Glomerular visceral epithelial cell (primary cell): ENCODE measurements around the gene SH3RF3.

ENCODE experiments used
- DNase-seq: peaks from one replicate; pipeline ENCODE4 v3.0.0-alpha.2; 2016; ENCODE audit errors: extremely low spot score

Gene SH3RF3

DNA sequence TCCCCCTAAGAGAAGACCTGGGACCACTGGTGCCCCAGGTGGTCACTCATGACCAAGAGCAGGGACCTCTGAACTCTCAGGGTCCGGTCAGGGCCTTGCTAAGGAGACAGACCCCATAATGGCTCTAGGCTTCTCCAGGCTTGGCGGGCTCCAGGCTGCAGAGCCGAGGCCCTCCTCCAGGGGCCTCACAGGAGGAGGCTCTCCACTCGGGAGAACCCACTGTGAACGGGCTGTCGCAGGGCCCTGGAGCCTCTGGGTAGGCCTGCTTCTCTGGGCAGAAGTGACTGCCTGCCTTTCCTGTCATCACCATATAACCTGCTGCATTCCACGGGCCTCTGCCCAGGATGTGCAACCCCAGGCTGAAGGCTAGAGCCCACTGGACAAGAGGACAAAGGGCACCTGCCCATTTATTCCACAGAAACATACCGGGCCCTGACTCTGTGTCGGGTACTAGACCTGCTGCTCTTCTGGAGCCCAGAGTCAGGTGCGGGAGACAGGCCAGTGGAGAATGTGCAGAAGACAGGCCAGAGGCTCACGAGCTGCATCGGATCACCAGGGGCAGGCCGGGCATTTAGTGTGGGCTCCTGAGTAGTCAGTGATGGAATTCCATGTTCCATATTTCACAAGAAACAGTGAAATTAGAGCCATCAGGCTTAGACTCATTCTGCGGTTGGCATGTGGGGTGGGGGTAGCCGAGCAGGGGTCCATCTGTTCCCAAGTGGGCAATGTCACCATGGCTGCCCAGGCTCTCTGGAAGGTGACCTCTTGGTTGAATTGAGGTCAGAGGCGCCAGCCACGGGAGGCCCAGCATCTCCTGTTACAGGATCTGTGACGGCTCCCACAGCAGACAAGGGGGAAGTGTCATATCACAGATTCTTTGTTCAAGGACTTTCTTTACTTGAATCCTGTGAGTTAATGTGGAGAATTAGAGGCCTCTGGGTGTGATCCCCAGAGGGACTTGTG is 220.8 kb downstream of the SH3RF3 start:
- no peak for DNase-seq

DNA sequence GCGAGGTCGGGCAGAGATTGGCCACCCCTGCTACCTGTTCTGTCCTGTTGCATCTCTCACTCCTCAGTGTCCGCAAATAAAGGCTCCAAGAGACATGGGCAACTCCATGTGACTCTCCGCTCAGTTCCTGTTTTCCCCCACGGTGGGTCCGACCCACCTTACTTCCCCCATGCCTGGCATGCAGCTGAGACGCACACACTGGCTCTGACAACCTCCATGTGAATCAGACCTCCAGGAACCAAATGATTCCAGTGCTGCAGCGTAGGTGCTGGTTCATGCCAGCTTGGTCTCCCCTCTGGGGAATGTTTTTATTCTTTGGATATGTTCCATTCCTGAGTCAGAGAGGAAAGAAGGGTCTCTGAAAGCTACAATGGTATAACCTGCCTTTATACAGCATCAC is 221.5 kb downstream of the SH3RF3 start:
- DNase-seq, result no peak

DNA sequence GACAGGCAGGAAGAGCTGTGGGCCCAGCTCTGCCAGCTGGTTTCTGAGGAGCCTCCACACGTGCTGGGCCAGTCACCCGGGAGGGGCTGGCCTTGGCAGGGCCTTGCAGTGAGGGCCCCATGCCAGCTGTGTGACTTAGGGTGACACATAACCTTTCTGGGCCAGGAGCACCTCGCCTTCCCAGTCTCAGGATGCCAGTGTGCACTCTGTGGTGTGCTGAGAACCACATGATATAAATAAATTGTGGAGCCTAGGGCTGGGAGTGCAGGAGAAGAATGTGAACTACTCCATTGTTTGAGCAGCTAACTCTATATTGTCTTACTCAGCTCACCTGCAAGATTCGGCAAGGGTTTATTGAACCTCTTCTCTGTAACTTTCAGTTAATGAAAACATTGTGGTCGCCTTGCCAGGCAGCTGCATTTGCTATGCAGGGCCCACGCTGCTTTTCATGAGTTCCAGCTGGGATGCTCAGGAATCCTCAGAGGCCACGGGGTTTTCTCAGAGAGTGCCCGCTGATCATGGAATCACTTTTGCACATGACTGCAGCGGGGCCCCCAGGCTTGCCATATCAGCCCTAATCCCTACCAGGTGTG is 222.3 kb downstream of the SH3RF3 start:
- peak; percentile 84 for DNase-seq

DNA sequence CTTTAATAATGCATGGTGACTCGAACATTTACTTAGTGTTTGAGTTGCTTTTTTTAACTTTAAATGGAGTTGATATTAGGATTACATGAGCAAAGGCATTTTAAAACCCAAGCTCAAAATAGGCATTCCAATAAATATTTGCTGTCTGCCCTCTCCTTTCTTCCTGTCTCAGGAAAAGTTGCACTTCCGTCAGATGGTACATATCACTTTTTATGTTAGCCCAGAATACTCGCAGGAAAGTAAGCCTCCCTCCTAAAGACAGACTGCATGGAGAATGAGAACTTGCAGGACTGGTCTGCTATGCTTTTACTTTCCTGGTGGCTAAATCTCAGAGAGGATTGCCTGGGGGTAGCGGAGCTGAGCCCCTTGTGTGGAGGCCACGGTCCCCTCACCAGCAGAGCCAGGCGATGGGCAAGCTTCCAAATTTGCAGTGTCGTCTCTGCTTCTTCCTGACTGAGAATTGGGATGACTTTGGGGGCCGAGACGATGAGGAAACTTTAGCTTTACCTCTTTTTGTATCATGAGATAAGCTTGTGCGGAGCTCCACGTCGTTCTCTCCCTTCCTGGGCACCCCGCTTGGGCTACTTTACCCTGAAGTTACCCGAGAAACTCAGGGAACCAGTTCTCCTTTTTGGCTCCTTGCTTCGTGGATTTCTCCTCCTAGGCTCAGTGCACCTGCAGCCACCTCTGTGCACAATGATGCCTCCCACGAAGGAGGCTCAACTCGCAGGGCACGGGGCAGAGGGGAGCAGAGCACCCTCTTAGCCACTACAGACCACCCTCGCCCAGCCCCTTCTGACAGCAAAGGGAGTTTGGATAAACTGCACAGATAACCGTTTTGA is 223.3 kb downstream of the SH3RF3 start:
- no peak for DNase-seq

DNA sequence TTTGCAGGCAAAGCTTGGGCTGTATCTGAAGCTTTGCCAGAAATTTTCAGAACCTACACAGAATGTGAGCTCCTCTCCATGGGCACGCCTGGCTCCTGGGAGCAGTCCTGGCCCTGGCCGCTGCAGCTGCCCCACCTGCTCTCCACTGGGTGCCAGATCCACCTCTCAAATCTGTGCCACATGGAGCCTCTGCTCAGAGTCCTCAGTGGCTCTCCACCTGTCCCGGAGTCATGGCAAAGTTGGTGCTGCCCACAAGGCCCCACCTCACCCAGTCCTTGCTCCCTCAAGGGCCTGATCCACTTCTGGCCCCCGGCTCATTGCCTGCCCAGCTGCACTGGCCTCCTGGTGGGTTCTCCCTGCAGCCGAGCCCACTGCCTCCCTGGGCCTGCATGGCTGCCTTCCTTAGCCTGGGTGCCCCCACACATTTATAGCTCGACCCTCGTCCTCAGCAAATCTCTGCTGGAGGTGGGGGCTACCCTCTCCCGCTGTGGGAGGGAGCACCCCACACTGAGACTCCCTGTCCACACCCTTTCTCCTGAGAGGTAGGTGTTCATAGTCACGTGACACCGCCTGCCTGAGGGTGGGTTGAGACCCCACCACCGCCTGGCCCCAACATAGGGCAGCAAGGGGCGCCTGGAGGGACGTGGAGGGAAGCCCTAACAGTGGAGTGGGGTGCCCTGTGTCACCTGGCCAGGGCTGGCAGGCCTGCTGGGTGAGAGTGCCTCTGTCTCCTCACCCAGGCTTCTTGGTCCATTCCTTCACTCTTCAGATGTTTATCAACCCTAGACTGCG is 224.1 kb downstream of the SH3RF3 start:
- no peak for DNase-seq

DNA sequence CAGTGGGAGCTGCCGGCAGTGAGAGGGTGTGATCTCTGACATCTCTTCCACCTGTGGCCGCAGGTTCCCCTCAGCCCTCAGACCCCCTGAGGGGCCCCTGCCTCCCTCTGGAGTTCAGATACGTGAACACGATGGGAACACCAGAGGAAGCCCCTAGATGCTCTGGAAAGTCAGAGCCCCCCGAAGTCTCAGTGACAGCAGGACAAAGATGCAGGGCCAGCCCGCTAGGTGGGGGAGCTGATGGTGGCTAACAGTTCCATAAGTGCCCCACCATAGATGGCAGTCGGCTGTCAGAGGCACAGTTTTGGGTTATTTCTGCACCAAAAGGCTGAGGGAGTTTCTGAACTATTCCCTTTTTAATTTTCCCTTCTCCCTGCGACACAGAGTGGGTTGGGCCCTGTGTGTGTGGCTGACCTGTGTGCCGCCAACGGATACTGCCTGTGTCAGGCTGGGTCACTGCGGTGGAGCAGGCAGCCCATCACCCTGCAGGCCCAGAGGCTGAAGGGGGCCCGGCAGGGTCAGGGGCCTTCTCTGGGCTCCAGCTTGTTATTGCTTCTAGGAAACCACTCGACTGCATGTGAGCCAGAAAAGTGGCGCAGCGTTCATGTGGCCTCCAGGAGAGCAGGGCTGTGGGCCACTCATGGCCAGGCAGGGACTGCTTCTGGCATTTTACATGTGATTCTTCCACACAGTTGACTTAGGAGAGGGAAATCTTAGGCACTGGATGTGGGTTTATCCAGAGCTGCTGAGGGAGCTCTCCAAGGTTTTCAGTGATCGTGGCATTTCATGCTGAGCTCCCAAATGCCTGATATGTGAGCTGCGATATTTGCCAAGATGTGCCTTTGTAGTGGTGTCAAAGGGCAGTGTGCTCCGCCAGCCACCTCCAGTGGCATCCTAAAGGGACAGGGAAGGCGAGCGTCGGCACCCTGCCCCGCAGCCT is 225.1 kb downstream of the SH3RF3 start:
- DNase-seq, result no peak

DNA sequence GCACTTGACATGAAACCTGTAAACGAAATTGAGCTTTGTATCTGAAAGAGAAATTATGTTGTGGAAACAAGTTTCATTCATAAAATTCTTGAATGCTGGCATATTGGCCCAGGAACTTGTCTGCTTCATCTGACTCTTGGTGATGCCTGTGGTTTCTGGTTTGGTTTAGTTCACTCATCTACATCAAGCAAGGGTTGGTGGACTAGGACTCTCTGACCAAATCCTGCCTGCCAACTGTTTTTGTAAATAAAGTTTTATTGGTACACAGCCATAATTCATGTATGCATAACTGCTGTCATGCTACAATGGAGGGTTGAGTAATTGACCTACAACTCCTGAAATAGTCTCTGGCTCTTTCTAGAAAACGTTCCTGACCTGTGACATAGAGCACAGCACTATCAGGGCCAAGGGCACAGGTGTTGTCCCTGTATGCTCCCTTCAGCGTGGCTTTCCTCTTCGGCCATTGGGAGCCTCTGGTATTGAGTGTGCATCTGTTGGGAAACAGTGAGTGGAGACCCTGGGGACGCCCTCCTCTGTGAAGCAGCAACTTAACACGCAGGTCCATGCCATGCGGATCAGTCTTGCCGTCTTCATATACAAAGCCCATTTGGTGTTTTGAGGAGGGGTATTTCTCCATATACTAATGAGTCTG is 226.3 kb downstream of the SH3RF3 start:
- no peak for DNase-seq

DNA sequence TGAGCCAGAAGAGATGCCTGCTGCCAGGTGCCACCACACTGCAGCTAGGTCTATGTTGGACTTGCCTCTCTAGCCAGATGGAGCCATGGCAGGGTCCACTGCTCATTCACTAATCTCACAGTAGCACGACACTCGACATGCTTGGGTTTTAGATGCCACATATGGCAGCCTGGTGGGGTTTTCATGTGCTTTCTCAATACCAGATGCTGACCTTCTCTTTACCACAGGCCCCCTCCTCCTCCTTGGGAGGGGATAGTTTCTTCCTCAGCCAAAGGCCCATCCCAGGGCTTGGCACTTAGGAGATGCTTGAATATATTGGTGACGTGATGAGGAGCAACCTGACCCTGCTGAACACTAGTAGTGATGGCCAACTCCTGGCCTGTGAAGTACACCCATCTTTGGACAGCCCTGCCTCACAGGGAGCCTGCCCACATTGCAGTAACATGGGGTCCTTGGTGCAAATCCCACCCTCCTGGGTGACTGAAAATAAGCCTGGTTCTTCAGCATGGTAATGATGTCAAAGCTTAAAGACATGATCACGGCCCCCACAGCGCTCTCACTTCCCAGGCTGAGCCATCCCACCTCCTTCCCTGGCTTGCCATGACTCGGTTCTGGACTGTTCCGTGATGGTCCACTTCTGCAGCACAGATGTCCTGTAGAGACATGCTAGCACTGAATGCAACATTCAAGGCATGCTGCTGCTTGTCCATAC is 227.5 kb downstream of the SH3RF3 start:
- no peak for DNase-seq

DNA sequence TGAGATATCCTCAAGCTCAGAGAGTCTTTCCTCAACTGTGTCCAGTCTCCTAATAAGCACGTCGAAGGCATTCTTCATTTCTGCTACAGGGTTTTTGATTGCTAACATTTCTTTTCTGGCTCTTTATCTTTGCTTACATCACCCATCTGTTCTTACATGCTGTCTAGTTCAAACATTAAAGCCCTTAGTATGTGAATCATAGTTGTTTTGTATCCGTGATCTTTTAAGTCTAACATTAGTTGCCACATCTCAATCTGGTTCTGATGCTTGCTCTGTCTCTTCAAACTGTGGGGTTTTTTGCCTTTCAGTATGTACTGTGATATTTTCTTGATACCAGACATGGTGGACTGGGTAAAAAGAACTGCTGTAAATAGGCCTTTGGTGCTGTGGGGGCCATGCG is 235.2 kb downstream of the SH3RF3 start:
- DNase-seq, result no peak

DNA sequence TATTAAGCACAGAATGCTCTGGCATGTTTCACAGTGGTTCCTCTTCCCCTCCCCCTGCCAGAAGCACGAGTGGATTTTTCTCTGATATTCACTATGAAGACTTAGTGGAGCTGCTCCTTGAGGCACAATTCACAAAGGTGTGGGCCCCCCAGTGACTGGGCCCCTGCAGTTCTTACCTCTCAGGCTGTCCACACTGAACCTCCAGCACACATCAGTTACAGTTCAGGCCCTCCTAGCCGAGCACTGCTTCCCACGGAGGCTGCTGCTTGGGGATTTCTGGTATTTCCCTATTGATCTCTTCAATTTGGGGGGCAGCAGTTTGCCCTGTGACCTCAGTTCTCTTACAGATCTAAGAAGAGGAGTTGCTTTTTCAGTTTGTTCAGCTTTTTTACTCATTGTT is 236.1 kb downstream of the SH3RF3 start:
- DNase-seq, result no peak

DNA sequence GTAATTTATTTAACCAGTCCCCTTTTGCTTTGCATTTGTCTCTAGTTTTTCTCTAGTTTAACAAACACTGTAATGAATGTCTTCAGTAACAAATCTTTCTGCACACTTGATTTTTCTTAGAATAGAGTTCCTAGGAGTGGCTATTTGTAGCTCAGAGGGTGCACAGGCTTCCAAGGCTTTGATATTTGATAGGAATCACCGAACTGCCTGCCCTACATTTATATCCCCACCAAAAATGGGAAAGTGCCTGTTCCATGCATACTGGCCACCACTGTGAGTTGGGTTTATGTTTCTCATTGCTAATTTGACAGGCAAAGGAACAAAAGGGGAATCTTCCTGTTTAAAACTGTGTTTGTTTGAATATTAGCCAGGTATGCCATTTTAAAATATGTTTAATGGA is 238.7 kb downstream of the SH3RF3 start:
- no peak for DNase-seq

DNA sequence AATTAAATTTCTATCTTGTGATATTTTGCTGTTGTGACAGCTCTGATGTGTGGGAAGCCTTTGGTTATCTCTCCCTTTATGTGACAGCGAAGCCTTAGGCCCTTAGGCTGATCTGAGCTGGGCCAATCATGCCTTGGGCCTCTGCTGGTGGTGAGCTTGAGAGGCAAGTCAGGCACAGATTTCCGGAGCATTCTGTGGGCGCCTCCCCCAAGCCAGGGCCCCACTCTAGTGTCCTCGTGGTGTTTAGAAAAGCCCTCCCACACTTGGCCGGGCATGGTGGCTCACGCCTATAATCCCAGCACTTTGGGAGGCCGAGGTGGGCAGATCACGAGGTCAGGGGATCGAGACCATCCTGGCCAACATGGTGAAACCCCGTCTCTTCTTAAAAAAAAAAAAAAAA is 239.8 kb downstream of the SH3RF3 start:
- no peak for DNase-seq

DNA sequence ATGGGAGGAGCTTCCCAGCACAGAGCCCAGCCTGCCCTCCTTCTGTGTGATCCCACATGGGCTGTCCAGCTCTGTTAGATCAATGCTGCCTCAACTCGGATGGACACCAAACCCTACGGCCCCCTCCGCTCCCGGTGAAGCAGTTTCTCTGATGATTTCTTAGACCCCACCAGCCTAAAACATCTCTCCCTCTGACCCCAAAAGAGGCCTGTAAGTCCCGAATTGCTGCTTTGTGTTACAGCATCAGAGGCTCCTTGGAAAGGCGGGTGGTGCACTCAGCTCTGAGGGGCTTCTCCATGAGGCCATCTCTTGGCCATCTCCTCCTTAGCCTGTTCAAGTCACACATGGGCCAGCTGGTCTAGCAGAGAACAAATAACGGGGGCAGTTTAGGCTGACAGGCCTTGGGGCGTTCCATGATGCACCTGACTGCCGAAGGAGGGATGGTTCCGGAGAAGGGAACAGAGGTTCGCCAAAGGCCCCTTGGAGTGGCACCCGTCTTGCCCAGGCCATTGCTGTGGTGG is 240.7 kb downstream of the SH3RF3 start:
- DNase-seq, result no peak

DNA sequence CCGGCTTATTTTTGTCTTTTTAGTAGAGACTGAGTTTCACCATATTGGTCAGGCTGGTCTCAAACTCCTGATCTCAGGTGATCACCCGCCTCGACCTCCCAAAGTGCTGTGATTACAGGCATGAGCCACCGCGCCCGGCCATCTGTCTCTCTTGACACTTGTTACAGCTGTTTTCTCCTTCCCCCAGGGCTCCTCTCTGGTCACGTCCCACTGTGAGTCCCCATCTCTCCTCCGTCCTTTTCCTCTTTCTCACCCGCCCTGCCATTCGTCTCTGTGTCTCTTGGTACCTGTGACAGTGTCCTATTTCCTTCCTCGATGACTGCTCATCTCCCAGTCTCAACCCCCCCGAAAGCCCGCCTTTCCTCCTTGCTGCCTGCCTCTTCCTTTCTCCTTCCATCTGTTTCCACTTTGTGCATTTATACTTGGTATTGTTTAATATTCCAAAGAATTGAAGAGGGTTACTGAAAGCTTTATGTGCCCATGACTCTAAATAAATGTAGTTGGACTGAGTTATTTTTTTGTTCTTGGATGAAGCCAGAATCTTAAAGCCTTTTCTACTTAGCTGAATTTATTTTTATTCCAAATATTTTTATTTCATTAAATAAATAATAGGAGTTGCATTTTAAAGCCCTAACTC is 241.5 kb downstream of the SH3RF3 start:
- DNase-seq, result no peak

DNA sequence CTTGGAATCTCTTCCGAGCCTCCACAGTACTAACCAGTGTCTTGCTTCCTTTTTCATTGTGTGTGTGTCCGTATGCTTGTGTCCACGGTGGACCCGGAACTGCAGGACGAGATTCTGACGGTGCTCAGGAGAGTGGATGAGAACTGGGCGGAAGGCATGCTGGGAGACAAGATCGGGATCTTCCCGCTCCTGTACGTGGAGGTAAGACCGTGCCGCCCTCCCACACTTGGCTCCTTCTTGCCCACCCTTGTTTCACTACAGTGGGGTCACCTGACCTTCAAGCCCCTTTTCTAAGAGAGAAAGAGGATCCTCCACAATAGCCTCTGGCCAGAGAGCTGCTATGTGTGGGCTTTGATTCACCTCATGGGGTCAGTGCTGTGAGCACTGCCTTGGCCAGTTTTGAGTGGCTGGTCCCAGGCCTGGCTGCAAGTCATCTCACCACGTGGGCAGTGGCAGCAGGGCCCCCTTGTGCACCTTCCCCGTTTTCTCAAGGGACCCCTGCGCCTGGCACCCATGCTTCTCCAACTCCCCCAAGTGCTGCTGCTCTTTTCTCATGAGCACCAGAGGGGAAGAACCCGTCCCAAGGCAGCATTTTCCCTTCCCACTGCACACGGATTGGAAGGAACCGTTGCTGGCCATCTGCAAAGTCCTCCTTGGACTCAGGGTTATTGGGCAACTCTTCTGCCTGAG is 242.6 kb downstream of the SH3RF3 start:
- no peak for DNase-seq

DNA sequence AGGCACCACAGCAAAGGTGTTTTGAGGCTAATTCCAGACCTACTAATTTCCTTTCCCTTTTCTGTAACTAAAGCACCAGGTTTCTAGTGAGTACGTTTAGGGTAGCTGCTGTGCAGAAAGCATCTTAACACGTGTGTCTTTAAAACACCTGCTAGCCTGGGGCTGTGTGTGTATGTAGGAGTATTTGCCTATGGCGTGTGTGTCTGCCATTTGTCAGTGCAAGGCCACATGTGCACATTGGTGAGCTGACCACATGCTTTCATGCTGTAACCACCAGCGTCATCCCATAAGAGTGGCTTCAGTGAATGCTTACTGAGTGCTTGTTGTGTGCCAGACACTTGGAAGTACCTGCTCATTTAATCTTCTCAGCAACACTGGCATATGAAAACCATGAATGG is 243.2 kb downstream of the SH3RF3 start:
- DNase-seq, result no peak

DNA sequence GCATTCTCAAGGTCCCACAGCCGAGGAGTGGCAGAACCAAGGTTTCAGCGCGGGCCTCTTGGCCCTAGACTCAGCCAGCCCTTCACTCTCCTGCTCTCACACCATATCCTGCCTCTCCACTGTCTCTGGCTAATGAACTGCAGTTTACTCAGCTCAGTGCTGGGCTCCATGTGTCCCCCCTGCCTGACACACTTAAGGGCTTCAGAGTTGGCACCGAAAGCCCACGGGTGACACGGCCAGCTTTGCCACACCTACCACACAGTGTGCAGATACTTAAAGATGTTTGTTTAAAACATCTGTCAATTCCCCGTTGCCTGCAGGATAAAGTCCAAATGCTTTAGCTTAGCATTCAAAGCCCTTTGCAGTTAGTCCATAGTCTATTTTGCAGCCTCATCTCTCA is 243.6 kb downstream of the SH3RF3 start:
- no peak for DNase-seq
